NCI-H1436 treated with DMSO at 0.1 percent for 48 hours (cell line): ENCODE data around the gene PCBP3.
"Not testable (repeated sequence)": the region's sequence is repeated elsewhere in the genome, so short reads cannot be mapped to it uniquely, and the experiment has no call there.

Experiments used
- DNase-seq: peaks from one replicate; lab custom pipeline; 2025; lab: John Stamatoyannopoulos, UW

PCBP3 gene

DNA sequence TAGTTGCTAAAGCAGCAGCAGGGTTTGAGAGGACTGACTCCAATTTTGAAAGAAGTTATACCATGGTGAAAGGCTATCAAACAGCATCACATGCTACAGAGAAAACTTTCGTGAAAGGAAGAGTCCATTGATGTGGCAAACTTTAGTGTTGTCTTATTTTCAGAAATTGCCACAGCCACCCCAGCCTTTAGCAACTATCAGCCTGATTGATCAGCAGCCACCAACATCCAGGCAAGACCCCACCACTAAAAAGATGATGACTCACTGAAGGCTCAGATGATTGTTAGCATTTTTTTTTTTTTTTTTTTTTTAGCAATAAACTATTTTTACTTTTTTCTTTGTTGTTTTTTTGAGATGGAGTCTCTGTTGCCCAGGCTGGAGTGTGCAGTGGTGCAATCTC is 35.3 kb downstream of the PCBP3 start:
- DNase-seq: not testable (repeated sequence)

DNA sequence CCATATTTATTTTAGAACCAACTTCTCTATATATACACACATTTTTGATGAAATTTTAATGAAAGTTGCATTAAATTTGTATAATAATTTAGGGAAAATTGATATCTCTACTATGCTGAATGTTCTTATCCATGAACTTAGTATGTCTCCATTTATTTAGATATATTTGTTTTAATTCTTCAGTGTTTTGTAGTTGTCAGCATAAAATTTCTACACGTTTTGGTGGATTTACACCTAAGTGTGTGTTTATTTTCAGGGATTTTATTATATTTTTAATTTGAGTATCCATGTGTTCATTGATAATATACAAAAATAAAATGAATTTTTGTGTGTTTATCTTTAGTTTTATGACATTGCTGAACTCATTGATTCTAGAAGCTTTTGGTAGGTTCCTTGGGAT is 36.7 kb downstream of the PCBP3 start:
- no peak for DNase-seq

DNA sequence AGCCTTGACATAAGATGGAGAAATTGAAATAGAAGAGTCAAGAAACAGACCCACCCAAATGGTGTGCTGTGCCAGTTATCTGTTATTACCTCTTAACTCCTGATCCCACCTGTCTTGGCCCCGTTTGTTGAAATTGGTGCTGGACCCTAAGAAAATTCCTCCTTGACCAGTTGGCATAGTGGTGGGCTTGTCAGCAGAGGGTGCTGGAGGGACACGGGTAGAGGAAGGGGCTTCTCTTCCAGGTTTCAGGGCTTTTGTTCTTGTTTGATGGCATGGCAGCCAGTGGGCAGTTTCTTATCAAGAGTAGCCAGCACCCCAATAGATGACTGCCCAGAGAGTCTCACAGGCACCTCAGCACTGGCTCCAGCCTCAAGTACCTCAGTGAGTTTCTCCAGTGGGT is 51.6 kb downstream of the PCBP3 start:
- no peak for DNase-seq

- DNase-seq: no peak
These were observed 55.1 kb downstream of the PCBP3 start for GRCh38 chr21:45698493-45699184.

DNA sequence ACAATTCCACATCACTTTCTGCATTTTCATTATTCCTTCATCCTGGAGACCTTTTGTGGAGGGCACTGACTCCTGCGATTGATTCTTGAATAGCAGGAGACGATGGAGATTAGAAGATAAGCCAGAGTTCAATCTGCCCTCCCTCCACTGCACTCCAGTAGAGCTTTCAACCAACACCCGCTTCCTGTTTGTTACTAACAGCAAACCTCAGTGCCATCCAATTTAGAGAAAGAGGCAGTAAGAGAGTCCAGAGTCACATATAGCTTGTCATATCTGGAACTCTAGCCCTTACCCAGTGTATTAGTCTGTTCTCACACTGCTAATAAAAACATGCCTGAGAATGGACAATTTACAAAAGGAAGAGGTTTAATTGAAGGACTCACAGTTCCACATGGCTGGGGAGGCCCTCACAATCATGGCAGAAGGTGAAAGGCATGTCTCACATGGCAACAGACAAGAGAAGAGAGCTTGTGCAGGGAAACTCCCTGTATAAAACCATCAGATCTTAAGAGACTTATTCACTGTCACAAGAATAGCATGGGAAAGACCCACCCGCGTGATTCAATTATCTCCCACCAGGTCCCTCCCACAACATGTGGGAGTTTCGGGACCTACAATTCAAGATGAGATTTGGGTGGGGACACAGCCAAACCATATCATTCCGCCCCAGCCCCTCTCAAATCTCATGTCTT is 55.9 kb downstream of the PCBP3 start:
- no peak for DNase-seq

GRCh38 chr21:45699966-45700365 is 56.4 kb downstream of the PCBP3 start:
- no peak for DNase-seq

- DNase-seq: no peak
These were observed 56.9 kb downstream of the PCBP3 start for GRCh38 chr21:45700461-45700860.

DNA sequence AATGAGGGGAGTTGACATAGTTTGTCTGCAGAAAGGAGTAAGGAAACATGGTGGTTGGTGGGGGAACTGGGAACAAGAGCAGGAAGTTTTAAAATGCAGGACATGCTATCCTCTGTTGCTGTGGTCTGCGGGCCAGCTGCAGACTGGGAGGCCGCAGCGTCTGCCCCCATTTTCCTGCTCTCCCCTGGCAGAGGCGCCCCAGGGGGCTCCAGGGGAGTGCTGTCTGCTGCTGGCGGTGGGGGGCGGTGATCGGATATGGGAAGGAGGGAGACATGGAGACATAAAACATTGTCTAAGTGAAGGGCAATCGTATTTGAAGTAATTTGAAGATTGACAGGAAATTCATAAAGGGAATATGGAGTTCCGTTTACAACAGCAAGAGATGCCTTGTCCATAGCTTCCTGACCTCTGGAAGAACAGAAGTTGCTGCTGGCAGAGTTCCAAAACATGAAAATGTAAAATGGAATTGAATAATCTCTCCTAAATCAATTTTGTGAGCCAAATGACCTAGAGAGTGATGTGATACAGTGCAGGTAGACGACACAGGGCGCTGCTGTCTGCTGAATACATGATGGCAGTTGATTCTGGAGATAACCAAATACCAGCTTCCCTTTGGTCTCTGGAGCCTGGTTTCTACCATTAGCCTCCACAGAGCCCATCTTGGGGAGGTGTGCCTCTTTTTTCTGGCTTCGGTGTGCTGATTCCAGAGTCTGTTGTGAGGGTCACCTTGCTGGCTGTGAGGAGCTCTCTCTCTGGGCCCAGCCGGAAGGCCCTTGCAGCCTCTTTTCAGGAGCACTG is 61.0 kb downstream of the PCBP3 start:
- no peak for DNase-seq

DNA sequence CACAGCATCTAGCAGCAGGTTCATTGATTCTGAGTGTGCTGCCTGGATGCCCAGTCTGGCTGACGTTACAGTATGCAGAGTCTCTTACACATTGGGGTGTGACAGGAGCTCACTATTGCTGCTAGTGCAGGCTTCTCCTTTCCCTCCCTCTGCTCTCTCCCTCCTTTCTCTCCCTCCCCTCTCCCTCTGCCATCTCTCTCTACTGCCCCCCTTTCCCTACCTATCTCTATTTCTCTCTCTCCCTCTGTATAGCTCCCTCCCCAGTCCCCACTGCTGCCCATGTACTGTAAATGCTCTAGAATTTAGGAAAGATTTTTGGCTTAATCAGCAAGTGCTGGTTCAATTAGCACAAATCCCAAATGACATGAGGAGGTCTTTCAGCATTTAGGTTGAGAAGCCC is 62.8 kb downstream of the PCBP3 start:
- DNase-seq: no peak

DNA sequence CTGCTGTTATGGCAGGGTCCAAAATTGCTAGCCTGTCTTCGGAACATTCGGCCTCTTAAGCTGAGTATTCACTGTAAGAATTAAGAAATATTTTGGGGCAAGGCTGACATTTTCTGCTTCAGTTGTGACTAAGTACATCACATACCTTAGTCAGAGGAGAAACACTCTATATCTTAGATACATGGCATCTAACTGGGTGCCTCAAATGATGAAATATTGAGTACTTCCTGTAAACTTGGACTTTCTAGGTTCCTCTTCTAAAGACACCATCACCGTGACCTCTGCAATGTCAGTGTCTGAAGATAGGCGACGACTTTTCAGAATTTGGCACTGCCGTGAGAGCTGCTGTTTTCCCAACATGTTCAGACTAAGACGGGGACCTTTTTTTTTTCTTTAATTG is 65.6 kb downstream of the PCBP3 start:
- DNase-seq: no peak

- DNase-seq: no peak
These were observed 66.3 kb downstream of the PCBP3 start for GRCh38 chr21:45709696-45710268.

DNA sequence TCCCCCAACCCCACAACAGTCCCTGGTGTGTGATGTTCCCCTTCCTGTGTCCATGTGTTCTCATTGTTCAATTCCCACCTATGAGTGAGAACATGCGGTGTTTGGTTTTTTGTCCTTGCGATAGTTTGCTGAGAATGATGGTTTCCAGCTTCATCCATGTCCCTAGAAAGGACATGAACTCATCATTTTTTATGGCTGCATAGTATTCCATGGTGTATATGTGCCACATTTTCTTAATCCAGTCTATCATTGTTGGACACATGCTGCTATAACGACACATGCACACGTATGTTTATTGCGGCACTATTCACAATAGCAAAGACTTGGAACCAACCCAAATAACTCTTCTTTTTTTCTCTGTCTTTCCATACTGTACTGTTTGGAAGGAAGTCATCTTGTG is 66.8 kb downstream of the PCBP3 start:
- DNase-seq: not testable (repeated sequence)

DNA sequence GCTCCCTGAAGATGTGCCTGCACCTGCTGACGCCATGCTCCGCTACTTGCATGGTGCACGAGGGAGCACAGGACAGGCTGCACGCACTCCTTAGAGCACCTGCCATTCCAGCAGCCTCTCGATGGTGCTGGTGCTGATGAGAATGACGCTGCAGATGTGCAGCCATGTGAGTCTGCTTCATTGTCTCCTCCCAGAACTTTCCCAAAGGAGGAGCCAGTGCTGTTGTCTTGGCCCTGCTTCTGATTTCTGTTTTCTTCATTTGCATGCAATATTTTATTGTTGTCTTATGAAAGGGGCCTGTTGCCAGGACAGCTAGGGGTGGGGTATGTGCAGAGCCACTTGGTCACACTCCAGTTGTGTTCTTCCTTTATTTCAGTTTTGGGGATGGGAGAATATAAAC is 70.1 kb downstream of the PCBP3 start:
- no peak for DNase-seq

DNA sequence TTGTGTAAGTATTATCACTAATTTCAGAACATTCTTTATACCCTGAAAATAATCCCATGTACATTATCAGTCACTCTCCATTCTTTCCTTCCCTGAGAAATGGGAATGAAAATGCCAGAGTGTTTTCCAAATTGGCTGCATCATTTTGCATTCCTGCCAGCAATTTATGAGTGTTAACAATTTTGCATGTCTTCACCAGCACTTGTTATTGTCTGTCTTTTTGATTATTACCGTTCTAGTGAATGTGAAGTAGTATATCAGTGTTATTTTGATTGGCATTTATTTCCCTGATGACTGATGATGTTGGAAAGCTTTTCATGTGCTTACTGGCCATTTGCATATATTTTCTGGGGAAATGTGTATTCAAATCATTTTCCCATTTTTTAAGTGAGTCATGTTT is 71.9 kb downstream of the PCBP3 start:
- DNase-seq: no peak

DNA sequence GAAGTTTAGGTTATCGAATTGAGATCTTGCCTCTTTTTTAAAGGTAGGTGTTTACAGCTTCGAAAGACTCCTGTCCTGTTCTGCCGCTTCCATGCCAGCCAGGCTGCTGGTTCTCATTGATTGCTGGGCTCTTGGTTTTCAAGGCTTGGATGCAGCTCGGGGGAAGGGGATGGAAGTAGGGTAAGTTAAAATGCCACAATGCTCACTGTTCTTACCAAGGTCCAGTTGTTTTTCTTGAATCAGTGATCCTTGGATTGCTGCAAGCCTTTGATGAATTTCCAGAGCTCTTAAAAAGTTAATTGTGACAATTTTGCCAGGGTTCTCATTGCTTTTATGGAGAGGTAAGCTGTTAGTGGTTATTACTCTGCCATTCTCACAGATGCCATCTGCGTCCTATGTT is 74.9 kb downstream of the PCBP3 start:
- DNase-seq: no peak

DNA sequence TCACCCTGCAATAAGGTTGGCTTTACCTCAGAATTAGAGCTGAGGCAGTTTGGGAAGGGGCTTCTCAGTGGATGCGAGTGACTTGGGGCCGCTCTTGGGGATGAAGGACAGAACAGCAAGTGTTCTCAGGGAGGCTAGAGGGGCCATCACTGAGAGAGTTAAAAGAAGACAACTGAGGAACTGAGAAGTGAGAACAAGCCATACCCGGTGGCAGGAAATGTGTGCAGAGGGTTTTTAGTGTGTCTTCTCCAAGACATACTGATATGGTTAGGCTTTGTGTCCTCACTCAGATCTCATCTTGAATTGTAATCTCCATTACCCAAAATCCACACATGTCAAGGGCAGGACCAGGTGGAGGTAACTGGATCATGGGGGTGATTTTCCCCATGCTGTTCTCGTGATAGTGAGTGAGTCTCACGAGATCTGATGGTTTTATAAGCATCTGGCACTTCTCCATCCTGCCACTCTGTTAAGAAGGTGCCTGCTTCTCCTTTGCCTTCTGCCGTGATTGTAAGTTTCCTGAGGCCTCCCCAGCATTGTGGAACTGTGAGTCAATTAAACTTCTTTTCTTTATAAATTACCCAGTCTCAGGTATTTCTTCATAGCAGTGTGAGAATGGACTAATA is 75.8 kb downstream of the PCBP3 start:
- DNase-seq: no peak

DNA sequence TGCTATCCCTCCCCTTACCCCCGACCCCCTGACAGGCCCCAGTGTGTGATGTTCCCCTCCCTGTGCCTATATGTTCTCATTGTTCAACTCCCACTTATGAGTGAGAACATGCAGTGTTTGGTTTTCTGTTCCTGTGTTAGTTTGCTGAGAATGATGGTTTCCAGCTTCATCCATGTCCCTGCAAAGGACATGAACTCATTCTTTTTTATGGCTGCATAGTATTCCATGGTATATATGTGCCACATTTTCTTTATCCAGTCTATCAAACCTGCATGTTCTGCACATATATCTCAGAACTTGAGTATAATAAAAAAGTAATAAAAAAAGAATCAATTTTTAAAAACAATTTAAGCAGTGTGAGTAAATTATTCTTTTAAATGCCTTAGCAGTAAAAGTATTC is 76.7 kb downstream of the PCBP3 start:
- DNase-seq: not testable (repeated sequence)

DNA sequence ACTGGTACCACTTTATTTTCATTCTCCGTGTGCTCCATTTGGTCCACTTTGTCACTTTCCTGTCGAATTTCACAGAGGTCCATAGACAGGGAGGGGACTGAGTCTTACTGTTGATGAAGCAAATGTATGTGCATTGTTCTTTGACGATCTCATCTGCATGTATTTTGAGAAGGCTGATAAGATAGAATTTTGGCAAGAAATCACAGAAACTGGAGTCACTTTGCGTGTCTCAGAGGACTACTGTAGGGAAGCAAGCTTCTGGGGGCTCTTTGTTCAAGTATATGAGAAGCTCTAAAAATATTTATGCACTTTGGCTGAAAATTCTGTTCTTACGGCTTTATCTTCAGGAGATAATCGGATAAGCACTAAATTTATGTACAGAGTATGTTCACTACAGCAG is 78.1 kb downstream of the PCBP3 start:
- no peak for DNase-seq

DNA sequence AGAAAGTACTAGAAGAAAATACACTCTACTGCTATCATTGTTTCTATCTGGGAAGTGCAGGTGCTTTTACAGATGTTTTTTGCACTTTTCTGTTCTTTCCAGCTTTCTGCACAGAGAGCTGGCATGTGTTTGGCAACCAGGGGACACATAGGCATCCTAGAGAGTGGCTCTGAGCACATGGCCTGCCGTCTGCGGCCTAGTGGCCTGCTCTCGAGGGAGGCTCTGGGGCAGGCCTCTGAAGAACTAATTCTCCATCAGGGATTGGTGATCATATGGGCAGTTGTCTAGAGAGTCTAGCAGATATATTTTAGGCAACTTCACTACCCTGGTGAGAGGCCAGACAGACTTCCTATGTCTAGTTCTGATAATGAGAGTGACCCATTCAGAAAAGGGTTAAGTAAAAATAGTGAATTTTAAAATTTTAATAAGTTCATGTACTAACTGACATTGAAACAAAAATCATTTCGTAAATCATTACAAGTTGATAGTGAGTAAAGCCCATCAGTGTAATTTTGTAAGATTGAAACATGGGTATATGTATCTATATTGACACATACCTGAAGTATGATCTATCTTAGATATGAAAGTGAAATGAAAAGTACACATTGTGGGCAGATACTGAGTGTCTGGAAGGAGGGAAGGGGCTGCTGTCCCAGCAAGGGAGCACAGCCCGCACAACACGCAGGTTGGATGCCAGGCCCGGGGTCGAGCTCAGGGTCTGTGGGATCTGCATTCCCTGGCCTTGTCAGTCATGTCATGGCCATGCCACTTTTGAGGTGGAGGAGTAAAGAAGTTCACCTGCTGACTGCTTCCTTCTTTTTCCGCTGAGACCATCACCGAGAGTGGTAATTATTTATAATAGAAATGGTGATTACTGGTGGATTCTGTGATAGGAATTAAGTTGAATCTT is 79.8 kb downstream of the PCBP3 start:
- DNase-seq: no peak

- DNase-seq: no peak
These were observed 80.9 kb downstream of the PCBP3 start for GRCh38 chr21:45724345-45724961.
